Posterior cingulate gyrus (tissue), 11 donors: ENCODE results near the gene GLIS1.

Source experiments
- DNase-seq, 10 donors: peaks; one replicate each; pipeline versions ENCODE4 v3.0.0 to v3.0.0-alpha.2; 2020 to 2021; ENCODE audit warnings: mixed read lengths in 3 of 10
- intact Hi-C: fragments of 100-400 bp; cut with DNase I; formaldehyde crosslinking; loops from one replicate; pipeline ENCODE4 v1.15.1; 2023

The GLIS1 gene

DNA sequence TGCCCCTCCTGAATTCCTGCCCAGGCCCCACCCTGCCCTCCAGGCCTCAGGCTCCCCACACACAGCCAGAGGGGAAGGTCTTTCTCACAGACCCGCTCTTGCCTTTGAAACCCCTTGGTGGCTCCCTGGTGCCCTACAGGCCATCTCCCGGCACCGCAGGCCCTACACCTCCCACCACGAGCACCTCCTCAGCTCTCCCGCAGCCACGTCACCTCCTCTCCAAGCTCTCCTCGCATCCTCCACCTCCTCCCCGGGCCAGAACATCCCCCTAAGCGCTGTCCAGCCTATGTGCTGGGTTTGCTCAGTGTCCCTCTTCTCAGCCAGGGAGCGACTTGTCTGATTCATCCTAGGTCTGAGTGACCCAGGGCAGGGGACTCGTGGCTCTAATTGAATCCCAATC is 213.4 kb downstream of the GLIS1 start:
- no peak for DNase-seq
- intact Hi-C loops = no loop called here

DNA sequence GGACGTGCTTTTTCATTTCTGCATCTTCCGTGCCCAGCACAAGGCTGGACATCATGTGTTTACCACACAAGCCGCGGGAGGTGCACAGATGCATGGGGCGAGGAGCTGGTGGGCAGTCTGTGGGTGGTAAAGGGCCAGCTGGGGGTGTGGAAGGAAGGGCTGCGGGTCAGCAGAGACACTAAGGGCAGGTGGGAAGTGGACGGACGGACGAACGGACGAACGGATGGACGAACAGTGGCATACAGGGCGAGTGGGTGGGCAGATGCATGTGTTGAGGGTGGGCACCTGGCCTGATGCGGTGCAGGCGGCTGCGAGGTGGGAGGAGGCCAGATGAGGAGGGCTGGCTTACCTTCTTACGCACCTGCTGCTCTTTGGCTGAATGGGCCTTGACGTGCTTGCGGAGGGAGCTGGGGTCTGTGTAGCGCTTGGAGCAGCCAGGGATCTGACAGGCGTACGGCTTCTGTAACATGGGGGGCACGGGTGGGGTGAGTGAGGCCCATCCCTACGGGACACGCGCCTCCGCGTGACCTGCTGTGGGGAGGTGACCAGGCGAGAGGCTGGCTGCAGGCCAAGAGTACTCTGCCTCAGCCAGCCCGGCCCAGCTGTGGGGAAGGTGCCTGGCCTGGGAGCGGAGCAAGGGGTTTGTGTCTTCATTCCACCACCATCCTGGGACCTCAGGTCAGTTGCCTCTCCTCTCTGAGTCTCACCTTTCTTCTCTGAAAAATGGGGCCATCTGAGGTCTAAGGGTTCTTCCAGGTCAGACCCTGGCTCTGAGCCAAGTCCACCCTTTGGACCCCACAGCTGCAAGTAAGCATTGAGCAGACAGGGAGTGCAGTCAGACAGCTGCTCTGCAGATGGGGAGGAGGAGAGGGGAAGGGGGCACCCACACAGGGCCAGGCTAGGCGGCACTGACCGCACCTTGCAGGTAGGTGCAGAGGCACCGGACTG is 214.3 kb downstream of the GLIS1 start:
- peak in 2 of 10 donors; percentile 19 to 21 for DNase-seq
- intact Hi-C loops = no loop called here

DNA sequence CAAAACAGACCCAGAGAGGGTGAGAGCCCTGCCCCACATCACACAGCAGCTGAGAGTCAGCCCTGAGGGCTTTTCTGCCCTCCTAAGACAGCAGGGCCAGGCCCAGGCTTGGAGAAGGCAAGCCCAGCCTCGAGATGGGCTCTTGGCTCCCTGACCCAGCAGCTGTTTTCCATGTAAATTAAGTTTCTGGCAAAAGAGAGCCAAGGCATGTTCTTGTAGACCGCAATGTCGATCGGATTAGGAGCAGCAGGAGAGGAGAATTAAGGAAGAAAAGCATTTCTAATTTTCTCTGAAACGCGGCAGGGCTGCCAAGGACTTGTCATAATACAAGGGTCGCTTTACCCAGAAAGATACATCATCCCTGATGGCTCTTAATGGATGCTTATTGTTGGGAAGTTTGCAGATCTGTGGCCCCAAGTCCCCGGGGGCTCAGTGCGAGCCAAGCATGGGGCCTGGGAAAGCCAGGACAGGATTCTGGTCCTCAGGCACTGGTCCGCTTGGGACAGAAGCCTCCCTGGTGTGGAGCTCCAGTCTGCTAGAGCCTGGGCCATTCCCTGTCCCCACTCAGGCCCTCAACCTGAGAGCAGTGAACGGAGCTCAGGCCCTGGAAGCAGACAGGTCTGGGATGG is 216.9 kb downstream of the GLIS1 start:
- intact Hi-C loops = no loop called here
- no peak for DNase-seq

DNA sequence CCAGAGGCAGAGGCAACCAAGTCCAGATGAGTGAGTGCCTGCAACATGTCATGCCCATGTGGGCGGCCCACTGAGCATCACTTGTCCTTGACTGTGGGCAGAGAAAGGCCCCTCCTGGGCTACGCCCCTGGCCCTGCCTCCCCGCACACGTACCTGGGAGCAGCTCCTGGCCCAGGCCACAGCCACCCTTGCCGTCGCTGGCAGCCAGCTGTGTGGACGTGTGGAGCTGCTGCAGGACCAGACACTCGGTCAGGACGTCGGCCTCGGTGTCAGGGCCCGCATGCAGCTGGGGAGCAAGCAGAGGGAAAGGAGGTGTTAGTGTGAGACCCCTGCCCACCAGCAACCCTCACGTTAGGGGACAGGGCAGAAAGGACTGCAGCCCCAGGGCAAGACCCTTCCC is 218.5 kb downstream of the GLIS1 start:
- DNase-seq = no peak
- intact Hi-C loops = no loop called here

DNA sequence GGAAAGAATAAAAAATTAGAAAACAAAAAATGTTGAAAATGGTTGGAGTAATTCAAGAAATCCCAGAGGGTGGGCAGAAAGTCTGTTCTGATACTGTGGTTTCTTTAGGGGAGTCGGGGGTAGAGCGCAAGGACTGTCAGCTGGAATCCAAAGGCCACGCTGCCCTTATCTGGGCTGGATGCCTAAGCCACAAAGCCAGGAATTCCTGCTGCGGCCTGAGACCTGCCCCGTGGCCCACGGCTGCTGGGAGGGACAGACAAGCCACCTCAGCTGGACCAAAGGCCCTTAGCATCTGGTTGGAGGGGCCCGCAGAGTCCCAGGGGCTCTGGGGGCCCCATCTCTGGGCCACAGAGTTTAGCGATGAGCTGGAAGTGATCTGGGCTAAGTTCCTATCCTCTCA is 219.5 kb downstream of the GLIS1 start:
- DNase-seq = no peak
- intact Hi-C loops = no loop called here

DNA sequence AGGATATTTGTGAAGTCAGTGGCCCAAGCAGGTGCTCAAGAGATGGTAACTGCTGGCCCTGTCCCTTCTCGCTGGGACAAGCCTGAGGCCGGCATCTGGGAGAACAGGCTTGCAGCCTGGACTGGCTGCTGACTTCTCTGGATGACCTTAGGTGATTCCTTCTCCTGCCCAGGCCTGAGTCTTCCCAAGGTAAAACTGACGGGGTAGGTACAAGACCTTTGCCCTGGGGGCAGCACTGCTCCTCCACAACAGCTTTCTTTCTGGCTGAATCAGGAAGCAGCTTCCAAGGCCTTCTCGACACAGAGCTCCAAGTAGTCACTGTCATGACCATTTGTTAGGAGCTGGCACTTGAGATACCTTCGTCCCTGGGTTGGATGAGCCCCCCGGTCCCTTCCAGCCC is 220.2 kb downstream of the GLIS1 start:
- intact Hi-C loops = no loop called here
- no peak for DNase-seq

DNA sequence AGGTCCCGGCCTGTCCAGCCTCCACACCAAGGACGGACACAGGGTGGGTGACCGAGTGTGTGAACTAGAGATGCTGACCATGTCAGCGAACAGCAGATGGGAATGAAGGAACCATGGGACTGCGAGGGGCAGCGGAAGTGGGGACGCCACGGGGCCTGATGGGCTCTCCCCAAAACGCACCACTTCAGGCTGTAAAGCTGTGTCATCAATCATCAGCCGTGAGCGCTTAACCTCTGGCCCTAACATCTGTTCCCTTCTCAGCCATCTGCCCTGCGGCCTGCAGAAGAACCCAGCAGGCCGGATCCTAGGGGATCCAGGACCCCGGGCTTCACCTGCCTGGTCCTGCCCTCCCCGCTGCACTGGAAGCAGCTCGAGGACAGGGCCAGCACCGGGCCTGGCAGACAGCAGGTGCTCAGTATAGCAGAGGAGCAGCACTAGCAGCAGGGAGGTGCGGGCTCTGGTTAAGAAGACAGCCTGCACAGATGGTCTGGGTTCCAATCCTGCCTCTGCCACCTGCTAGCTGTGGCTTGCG is 221.1 kb downstream of the GLIS1 start:
- intact Hi-C loops = no loop called here
- no peak for DNase-seq

DNA sequence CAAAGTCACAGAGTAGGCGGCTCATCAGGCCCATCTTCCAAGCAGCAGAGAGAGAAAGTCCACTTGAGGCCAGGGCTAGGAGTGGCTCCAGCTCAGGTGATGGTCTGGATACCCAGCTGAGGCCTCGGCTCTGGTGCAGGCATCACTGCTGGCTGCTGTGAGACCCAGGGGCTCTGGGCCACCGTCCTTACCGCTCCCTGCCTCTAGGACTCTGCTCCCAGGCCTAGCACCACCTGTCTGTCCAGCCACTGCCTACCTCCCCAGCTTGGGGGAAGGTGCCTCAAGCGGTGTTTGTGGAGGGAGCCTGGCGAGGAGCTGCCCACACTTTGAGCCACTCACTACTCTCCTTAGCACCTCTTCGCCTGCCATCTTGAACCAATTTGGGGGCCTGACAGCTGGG is 221.9 kb downstream of the GLIS1 start:
- DNase-seq = no peak
- intact Hi-C loops = no loop called here

DNA sequence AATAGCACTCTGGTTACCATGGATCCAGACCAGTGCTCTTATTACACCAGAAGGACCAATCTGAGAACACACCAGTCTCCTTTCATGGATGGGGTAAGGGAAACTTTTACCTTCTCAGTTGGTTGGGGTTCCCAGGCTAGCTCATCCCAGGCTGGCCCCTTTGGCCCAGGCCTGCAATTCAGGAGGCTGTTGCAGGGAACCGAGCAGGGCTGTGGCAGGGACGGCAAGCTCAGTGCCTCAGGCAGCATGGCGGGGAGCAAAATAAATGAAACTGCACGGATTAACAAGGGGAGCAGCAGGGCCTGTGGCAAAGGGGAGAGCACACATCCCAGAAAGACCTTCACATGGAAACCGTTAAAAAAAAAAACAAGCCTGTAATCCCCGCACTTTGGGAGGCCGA is 222.8 kb downstream of the GLIS1 start:
- intact Hi-C loops = no loop called here

DNA sequence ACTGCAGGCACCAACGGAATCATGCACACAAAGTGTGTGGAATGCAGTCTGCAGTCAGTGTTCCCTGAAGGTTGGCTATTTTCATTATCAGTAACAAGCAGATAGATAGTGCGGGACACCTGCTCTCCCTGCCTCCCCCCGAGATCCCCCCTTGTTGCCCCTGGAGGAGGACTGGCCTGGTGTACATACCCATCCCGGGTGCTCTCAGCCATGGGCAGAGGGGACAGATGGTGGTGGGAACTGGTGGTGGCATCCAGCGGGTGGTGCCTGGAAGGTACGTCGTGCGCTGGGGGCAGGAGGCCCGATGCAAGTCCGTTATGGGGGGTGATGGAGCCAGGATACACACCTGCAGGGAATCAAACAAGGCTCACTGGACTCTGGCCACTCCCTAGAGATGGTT is 224.5 kb downstream of the GLIS1 start:
- intact Hi-C loops = no loop called here
- DNase-seq = no peak

More for the DNA sequence above, 222.8 kb downstream of the GLIS1 start:
- no peak for DNase-seq

DNA sequence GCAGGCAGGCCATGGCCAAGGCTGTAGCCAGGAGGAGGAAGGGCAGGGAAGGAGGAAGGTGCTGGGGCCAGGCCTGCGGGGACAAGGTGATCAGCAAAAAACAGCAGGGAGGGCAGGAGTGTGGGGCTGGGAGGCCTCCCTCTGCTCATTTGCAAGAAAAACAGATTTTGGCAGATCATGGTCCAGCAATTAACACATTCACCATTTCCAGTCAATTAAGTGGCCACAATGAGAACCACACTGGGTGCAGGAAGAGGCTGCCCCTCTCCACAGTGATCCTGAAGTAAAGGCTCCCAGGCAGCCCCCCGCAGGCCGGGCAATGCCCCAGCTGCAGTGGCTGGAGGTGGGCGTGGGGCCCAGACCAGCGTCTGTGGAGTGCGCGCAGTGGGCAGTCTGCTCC is 225.1 kb downstream of the GLIS1 start:
- no peak for DNase-seq
- intact Hi-C loops = no loop called here

DNA sequence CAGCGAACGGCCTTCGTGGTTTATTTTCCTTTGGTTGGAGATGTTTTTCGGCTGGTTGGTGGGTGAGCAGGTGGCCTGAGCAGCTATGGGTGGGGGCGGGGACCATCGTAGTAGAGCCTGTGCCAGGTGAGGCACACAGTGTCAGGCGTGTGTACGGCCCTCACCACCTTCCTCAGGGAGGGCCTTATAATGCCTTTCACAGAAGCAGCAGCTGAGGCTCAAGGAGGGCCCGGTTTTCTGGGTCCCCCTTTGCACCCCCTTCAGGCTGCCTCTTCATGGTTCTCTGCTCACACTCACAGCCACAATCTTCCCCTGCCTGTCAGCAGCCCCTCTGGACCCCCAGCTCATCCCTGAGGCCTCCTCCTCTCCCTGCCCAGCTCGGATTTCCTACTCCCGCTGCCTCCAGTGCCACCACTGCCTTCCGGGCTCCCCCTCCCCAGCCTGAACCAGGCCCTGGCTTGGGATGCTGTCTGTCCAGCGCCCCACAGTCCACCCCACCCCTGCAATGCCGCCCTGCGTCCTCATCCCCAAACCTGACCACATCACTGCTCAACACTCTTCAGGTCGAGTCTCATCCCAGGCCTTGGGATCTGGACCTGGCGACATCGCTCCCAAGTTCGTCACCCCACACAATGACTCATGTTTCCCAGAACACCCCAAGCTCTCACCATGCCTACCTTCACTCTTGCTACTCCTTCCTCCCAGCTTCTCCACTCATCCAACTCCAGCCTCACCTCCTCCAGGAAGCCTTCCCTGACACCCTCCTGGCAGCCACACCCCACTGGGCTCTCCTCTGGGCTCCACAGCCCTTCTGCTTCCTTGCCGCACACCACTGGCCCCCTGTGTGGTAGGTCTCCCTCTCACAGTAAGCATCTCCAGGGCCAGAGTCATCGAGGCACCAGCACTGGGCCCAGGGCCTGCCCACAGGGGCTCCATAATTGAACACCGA is 225.9 kb downstream of the GLIS1 start:
- no peak for DNase-seq
- intact Hi-C loops = no loop called here

DNA sequence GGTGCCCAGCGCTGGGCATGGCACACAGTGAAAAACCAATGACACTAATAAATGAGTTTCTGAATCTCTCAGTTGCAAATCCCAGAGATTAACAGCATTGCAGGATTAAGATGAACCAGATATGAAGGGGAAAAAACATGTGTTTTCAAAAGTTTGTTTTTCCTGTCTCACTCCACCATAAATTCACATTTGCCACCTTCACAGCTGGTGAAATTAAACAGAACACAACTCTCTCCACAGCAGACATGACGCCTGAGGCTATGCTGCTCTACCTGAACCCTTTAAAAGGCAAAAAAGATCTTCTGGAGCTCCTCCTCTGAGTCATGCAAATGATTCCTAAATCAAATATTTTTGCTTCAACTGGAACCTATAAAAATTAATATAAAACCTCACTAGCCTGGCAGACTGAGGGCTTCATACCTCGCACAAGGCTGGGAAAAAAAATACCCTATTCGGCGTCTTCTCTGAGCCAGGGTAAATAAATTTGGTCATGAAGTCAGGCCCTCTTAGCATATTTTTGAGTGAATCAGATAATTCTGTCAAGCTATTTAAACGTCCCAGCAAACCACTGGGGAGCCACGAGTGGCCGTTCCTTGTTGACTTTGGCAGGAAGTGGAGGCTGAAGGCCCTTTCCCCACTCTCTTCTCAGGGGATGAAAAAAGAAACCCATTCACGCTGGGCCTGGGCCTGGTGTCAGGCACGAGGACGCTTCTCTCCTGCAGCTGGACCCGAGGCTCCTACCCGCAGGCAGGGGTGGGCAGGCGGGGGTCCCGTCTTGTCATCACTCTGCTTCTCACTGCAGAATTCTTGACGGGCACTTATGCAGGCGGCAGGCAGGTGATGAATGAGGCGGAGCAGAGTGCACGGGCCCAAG is 226.8 kb downstream of the GLIS1 start:
- intact Hi-C loops = no loop called here
- DNase-seq = no peak

DNA sequence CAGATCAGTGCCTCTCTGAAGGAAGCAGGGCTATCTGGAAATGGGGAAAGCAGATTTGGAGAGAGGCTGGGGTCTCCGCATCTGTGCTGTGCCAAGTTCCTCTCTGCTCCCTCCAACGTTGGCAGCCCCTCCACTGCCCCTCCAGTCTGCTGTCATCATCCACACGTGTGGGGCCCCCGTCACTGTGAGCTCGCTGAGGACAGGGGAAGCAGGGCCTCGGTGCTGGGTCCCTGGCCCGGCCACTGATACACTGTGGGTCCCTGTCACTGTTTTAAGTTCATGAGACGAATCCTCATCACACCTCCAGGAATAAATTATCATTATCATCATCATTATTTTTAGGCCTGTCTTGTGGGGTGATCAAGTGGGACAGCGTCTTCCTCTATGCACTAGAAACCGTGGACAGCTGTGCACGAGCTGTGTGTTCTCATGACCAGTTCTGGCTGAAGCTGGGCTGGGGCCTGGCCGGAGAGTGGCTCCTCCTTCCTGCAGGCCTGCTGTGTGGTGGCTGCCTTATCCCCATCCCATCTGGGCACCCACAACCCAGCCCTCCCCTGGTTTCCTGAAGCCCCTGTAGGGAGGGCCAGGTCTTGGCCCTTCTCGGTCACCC is 227.5 kb downstream of the GLIS1 start:
- no peak for DNase-seq
- intact Hi-C loops = no loop called here

DNA sequence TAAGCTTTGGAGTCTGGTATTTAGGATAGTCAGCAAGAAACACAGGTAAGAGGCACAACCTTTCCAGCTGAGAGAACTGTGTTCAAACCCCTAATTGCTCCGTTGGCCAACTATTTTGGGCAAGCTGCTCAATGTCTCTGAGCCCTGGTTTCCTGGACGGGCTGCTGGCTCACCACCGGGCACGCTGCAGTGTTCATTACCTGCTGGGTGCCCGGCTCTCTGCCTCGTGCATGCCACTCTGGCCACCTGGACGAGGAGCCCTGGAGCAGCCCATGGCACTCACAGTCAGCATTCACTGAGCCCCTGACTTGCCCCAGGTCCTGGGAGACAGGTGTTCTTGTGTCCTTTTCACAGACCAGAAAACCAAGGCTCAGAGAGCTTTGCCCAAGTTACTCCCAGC is 228.7 kb downstream of the GLIS1 start:
- intact Hi-C loops = no loop called here

DNA sequence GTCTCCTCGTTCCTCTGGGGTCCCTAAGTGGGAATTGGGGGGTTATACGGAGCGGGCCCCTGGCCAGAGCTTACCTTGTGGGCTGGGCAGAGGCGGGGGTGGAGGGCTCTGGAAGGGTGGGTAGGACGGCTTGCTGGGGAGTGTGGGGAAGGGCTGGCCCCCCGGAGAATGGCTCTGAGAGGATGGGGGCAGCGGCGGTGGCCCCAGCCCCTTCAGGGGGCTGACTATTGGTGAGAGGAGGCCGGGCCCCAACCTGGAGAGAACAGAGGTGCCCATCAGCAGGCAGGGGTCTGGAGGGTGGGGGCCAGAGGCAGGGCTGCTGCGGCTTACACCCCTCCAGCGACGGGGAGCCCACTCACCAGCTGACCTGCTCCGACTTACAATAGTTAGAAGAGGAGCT is 229.2 kb downstream of the GLIS1 start:
- no peak for DNase-seq
- intact Hi-C loops = no loop called here

More for the DNA sequence above, 228.7 kb downstream of the GLIS1 start:
- no peak for DNase-seq

DNA sequence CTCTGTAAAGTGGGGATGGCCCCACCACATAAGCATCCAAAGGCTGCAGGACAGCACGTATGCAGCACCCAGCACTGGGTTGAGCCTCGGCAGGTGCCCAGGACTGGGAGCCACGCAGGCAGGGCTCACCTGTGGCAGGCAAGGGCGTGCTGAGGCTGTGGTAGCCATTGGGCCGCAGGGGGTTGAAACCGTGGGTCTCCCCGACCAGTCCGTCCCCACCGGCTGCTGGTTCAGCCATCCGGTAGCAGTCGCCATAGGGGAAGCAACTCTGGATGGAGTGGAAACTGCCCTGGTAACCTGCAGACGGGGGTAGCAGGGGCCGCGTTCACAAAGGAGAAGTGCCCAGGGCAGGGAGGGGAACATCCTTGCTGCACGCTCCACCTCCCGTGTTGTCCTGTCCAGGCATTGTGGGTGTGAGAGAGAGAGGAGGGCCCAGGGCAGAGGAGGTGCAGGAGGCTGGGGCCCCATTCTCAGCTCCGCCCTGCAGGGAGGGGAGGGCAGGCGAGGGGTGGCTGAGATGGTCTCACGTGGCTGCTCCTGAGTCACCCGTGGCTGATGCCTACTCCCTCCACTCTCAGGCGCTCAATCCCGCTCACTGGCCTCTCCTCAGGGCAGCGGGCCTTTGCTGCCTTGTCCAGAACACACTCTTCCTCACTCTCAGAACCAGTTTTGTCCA is 229.8 kb downstream of the GLIS1 start:
- DNase-seq = no peak
- intact Hi-C loops = no loop called here

DNA sequence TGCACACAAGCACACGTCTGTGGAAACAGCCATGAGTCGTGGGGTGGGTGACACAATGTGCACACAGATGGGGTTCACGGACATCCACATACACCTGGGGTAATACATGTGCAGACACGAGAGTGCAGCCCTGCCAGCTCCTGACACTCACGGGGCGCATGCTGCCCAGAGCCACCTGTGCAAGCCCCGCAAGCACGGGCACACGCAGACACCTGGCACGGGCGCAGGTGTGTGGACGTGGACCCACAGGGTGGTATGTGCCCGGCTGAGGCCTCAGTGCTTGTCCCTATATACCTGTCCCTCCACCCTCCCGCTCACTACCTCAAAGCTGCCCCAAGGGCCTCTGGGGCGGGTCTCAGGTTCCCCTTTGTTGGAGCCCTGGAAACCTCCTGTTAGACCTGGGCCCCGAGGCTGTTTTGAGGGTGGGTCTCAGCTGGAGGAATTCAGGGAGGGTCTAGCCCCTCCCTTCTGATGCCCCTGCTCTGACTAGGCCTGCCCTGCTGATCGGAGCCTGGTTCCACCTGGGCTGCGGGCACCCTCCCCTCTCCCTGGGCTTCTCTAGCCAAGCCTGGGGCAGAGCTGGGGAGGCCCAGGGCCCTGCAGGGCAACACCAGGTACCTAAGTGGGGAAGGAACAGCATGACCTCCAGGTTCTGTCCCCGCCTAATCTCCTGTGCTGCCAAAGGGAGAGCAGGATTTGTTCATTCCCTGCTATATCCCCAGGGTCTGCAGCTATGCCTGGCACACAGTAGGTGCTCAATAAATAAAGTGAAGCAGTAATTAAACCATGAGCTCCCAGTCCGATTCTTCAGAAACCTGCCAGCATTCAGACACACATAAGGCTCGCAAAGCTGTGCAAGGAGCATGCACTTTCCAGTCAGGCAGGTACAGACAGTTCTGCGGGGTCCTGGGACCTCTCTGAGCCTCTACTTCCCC is 230.6 kb downstream of the GLIS1 start:
- DNase-seq = no peak
- intact Hi-C loops = no loop called here
